EL (cell line): Measurements from ENCODE around the gene CERCAM.
A peak's percentile ranks its signal among the peaks of the same experiment; 100 is the strongest.

Experiments
- DNase-seq: peaks from one replicate; pipeline ENCODE4 v3.0.0-alpha.2; 2016

CERCAM gene, protein sequence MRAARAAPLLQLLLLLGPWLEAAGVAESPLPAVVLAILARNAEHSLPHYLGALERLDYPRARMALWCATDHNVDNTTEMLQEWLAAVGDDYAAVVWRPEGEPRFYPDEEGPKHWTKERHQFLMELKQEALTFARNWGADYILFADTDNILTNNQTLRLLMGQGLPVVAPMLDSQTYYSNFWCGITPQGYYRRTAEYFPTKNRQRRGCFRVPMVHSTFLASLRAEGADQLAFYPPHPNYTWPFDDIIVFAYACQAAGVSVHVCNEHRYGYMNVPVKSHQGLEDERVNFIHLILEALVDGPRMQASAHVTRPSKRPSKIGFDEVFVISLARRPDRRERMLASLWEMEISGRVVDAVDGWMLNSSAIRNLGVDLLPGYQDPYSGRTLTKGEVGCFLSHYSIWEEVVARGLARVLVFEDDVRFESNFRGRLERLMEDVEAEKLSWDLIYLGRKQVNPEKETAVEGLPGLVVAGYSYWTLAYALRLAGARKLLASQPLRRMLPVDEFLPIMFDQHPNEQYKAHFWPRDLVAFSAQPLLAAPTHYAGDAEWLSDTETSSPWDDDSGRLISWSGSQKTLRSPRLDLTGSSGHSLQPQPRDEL

DNA sequence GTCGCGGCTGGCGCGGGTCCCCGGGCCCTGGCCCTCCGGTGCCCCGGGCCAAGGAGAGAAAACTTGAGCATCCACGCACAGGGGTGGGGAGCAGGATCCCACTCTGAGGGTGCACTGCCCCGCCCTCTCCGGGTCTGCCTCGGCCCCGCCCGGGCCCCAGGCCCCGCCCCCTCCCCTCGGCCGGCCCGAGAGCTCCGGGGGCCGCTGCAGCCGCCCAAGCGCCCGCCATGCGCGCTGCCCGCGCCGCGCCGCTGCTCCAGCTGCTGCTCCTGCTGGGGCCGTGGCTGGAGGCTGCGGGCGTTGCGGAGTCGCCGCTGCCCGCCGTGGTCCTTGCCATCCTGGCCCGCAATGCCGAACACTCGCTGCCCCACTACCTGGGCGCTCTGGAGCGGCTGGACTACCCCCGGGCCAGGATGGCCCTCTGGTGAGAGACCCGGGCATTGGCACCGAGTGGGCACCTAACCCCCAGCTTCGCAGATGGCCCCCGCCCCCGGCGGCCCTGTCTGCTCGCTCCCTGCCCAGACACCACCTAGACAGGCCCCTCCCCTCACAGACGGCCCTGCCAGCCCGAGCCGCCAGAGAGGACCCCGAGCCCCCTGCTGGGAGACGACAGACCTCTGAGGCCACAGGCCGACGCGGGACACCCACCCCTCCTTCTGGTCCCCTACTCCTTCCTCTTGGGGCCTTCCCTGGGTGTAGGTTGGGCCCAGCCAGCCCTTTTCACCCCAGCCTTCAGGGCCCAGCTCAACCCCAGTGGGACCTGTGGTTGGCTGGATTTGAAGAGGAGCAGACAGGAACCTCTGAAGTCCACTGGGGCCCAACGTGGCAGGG lies at the start of gene CERCAM:
CERCAM (plus strand) TSS at position 207 of the 831 bp plus-strand sequence; CDS start at position 228, 21 bp downstream.
- peak; percentile 67 for DNase-seq

DNA sequence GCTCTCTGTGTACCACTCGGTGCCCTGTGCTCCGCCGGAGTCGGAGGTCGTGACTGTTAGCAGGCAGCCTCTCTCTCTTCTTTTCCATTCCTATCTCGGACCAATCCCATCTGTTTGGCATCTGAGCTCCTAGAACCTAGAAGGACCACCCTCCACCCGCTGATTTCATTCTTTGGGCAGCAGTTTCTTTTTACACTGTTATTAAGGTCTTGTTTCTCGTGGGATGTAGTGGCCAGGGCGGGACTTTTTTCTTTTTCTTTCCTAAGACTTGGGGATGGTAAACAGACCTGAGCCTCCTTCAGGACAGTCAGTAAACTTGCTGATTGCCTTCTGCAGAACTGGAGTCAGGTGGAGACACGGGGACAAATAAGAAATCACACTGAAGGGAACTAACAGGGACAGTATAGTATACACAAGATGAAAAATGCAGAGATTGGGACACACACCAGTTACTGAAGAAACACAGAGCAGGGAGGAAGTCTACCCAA lies 49.0 kb upstream of the CERCAM start:
- DNase-seq, result no peak

DNA sequence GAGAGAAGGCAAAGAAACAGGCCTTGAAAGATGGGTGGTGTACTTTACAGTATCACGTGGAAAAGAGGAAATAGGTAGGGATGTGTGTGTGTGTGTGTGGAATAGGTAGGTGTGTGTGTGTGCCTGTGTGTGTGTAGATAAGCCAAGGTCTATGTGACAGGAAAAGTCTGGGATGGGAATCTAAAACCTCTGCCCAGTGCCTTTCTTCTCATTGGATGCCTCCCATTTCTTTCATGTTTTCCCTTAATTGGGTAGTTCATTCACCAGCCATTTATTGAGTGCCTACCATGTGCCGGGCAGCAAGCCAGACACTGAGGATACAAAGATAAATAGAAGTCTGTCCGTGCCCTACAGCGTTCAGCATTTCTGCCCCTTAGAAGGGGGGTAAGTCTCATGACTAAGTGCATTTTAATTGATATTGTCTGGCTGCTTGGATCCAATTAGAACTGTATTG lies 48.4 kb upstream of the CERCAM start:
- DNase-seq, result peak; percentile 69

DNA sequence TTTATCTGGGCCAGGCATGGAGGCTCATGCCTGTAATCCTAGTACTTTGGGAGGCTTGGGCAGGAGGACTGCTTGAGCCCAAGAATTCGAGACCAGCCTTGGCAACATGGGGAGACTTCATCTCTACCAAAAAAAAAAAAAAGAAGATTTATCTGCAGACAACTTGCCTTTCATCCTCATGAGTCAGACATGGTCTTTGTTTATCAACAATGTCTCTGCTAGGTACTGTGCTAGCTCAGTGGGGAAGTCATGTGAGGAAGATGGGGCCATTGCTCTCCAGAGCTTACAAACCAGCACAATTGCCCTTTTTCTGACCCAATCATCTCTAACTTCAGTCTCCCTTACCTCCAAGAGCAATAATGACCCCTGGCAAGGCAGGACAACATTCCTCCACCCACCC lies 47.9 kb upstream of the CERCAM start:
- DNase-seq, result no peak

DNA sequence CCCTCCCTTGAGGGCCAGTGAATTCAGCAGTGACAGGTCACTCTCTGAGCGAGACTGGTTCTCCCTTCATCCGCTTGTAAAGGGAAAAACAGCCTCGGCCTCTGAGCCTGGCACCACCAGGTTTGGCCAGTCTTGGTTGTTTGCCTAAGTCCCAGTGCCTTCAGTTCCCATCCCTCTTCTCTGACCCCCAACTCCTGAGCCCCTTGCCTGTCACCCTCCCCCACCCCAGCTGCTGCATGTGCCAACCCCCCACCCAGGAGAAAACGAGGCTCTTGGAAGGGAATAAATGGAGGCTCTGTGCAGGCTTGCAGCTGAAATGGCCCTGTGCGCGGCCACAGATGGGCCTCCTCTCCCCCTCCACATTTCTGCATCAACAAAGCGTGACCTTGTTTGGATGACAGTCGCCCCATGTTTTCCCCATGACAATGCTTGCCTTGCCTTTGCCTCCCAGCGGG lies 46.4 kb upstream of the CERCAM start:
- no peak for DNase-seq

DNA sequence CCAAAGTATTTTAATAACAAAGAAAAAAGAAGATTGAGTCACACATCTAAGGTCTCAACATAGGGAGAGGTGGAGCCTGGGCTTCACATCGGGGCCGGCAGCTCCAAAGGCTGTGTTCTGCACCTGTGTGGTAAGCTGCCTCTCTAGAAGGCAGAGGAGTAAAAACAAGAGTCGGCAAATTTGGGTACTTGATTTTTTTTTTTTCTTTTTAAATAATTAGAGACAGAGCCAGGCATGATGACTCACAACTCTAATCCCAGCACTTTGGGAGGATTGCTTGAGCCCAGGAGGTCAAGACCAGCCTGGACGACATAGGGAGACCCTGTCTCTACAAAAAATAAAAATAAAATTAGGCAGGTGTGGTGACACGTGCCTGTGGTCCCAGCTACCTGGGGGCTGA lies 44.8 kb upstream of the CERCAM start:
- no peak for DNase-seq

DNA sequence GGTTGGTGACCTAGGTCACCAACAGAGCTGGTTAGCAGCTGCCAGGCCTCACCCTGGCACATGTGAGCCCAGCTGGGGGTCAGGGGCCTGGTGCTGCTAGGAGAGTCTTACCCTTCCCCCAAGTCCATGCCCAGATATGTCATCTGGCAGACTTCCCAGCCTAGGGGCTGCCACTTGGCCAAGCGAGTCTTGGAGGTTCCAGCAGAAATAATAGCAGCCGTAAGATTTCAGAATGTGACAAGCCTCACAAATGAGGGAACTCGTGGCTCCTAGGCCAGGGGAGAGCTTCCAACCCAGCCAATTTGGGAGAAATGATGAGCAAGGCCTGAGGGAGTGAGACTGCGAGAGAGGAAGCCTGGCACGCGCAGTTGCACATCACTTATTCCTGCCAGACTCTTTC lies 38.4 kb upstream of the CERCAM start:
- no peak for DNase-seq

DNA sequence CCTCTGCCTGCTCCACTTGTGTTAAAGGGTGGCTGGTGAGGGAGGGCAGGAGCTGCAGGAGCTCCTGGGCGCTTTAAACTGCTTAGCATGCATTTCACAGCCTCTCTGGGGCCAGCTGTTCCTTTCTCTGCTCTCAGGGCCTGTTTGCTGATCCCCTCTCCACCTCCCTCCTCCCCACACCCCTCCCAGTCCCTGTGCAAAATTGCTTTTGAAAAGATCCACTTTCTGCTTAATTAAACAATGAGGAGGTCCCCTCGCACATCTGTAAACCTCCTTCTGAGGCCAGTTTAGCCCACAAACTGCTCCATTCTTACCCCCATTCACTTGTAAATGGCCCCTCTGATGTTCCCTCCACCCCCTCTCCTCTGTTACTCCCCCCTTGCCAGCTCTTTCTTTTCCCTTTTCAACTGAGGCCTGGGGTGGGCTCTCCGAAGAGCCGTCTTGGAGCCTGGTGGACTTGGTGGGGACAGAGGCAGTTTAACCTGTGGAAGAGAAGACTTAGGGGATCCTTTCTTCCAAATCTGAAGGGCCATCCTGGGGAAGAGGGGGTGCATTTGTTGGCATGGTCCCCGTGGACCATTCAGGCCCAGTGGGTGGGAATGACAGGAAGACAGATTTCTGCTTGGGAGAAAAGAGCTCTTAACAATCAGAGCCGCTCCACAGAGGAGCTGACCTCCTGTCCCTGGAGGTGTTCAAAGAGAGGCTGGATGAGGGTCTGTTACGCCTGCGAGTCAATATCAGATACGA lies 37.5 kb upstream of the CERCAM start:
- no peak for DNase-seq

DNA sequence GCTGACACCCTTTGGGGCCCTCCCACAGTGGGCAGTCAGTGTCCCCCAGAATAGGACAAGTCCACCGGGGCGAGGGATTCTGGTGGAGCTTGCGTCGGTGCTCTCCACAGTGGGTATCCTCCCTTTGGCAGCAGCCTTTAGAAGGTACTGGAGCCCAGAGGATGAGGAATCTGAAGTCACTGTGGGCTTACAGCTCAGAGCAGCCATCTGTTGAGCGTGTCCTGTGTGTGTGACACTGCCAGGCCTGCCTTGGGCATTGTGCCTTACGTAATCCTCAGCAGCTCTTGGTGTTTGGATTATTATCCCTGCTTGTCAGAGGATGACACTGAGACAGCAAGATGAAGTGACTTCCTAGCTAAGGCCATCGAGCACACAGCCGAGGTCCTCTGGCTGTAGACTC lies 36.9 kb upstream of the CERCAM start:
- no peak for DNase-seq

DNA sequence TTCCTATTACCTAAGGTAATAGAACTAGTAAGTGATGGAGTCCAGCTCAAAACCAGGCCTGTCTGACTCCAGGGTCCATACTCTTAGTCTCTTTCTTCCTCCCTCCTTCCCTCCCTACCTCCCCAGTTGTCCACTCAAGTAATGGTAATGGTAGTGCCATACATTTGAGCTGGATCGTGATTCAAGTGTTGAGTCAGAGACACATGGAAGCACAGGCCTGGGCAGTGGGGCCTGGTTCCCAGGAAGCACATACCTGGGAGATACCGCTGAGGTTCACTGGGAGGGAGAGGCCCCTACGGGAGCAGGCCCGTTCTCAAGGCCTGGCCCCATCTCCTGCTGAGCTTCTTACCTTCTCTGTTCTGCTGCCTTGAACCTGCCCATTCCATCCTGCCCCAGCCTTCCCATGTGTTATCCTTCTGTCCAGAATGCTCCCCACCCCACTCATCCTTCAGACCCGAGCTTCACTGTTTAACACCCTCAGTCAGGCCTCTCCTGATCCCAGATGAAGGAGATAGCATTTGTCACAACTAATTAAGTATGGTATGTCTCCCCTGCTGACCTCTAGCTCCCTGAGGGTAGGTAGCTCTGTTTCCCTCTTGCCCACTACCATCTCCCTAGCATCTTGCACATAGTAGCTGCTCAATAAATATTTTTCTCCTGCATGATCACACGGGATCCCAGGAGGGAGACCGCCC lies 35.7 kb upstream of the CERCAM start:
- DNase-seq, result no peak

DNA sequence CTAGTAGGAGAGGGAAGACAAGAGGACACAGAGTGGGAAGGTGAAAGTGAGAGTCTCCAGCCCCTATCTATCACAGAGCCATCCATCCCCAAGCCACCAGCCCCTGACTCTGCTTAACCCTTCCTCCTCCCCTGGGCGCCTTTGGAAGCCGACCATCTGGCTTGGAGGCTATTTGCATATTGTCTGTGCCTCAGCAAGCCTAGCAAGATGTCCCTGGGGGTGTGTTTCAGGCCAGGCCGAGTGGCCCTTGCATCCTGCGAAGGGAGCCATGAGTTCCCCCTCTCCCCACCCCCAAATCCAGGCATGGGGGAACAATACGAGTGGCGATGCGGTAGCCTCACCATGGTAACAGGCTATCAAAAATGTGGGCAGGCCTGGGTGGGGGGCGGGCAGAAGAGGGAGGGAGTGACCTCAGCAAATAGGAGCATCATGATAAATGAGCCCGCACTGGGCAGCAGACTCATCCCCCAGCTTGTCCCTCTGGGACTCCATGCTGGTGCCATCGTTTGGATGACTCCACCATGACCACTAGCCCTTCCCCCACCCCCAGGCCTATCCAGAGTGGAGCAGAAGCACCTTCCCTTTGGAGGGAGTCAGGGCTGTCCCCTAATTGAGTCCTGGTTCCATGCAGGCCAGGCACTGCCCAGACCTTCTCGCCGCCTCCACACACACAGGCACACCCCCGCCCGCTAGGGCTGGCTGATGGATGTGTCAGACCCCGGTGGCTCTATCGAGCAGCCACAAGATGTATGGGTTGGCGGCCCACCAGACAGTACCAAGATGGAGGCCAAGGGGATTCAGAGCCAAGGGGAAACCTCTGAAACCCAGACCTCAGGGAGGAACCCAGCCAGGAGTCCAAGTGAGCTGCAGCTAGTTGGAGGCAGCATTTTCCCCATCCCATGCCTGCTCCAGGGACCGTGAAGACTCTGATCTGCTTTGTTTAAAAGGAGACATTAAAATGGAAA lies 34.9 kb upstream of the CERCAM start:
- no peak for DNase-seq

DNA sequence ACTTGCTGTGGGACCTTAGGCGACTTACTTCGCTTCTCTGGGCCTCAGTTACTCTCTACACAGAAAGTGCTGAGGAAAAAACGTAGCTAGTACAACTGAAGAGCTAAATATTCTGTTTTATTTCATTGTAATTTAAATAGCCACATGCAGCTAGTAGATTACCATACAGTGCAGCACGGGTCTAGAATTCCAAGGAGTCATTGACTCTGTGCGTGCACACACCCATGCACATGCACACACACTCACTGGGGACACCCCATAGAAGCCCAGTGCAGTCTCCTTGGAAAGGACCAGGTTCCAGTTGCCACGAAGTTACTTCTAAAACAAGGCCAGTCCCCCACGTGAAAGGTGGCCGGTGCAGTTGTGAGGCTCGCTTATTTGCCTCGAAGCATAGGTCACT lies 32.5 kb upstream of the CERCAM start:
- DNase-seq, result no peak

DNA sequence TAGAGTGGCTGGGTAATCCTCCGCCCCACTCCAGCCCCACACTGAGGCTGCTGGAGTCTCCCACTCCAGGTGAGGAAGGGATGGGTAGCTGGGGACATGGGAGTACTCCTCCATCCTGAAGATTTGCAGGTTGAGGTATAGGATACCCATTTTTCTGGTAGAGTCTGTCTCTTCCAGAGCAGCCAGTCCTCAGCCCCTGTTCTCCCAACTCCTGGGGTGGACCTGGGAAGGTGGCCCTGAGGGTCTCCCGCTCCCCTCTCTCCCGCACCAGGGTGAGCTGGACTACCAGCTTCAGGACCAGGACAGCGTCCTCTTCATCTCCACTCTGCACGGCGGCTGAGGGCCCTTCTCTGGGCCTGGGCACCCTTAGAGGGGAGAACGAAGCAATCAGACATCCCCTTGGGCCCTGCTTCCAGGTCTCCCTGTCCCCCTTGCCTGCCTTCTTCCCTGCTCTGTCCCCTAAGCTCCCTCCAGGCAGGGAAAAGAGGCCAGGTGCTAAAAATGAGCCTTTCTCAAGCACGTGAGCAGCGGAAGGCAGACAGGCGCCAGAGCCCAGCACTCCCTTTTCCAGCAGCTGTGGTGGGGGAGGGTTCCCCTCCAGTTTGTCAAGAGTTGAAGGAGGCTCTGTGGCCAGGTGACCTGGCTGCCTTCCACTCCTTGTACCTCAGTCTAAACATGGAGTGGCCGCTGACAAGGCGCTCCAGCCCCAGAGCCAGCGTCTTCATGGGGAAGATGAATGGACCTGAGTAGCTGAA lies 31.1 kb upstream of the CERCAM start:
- DNase-seq, result no peak

DNA sequence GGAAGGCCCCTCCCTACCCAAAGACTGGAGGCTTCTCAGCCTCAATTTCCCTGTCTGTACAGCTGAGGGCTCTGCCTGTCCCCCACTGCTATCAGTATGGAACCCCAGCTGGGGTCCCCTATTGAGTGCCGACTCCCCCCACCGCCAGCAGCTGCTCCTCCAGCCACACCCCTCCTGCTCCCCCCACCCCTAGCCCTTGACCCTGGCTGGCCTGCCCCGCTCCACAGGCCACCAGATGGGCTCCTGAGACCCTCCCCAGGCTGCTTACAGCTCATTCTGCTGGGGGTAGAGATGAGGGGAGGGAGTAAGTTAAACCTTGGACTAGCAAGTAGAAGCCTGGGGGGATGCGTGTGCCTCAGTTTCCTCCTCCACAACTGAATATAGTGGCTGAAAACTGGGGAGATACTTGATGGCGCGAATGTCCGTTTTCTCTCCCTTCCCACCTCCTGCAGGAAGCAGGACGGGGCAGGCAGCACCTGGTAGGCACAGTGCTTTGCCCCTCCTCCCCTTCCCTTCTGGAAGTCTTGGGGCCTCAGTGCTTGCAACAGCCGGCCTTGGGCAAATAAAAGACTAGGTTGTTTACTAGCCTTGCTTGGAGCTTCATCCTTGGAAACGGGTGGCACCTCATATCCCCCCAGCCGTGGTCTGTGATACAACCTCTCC lies 30.4 kb upstream of the CERCAM start:
- no peak for DNase-seq

DNA sequence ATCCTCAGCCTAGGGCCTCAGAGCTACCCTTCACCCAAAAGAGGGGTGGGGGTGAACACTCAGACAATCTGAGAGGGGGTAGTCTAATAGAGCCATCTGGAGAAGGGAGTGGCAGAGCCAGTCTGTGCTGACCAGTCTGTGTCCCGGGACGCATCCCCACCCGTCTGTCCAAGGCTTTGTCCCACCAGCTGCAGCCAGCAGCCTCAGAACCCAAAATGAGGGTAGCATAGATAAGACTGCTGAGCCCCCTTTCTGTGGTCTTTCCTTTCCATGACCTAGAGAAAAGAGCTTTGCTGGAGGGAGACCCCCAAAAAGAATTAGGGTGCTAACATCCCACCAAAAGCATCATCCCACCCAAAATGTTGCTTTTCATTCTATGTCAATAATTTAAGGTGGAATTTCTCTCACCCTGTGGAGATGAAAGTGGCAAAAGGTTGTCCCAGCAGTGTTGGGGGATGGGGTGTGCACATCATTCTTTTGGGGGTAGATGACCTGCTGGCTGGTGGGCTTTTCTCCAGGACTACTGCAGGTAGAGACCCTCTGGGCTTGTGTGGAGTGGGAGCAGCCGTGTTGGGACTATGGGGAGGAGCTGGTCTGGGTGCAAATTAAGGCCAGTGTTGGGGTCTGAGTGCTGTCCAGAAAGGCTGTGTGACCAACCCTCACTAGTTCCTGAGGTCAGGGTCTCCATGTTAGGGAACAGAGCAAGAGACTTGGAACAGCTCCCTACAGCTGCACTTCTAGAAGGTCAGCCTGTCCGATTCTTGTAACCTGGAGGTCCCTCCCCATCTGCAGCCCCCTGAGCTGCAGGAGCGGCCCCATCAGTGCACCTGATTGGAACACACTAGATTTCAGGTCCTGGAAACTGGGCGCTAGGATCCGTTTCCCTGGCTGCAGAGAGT lies 29.6 kb upstream of the CERCAM start:
- no peak for DNase-seq

DNA sequence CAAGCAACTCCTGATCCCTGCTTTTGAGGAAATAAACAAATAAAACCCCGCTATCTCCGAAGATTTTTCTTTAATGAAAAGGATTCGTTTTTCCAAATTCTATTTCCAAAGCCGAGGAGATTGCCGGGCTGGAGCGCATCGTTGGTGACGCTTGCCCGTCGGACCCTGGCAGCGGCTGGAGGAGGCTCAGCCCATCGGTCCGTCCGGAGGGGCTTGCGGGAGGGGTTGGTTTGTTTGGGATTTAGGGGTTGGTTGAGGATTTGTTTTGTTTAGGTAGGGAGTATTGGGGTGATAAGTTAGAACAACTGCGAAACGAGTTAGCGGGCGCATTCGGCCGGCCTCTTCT lies 28.7 kb upstream of the CERCAM start:
- DNase-seq, result no peak

DNA sequence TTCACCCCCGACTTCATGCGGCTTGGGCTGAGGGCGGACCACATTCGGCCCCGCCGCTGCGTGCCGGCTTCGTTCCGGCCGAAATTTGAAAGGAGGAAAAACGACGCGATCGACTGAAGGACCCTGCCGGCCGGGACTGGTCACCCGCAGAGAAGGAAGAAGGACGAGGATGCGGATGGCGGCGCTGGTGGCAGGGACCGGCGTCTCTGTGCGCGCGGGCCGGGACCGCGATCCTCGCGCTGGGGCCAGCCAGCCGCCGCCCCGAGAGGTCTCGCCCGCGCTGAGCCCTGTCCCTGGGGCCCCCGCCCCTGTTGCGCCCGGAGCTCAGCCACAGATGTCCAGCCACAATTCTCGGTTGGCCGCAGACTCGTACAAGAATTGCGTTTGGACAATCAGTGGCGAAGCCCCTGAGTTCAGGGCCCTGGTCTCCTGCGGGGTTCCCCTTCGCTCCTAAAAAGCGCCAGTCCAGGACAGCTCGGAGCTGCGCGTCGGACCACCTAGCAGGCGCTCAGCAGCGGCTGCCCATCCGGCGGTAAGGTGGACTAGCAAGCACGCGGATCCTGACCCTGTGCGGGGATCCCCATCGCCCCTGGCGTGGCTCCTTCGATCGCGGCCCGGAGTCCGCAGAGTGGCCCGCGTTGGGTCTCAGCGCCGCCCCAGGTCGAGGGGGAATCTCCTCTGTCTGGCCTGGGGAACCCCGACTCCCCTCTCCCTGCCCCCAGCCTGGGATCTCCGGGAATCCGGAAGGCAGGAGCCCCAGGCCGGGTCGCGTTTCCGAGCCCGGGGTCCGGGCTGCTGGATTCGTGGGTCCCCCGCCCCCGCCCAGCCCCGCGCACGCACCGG lies 28.1 kb upstream of the CERCAM start:
- DNase-seq, result no peak
